Left renal pelvis (tissue), 4 donors: Measurements from ENCODE around the gene TNN. TPM values are rescaled to one million over a fixed set of nuclear protein-coding genes. Genes with fewer than 3 reads are reported as not detected.
"Not testable (repeated sequence)": the region's sequence is repeated elsewhere in the genome, so short reads cannot be mapped to it uniquely, and the experiment has no call there.

Experiments
- DNase-seq, 4 donors: peaks; one replicate each; pipeline ENCODE4 v3.0.0-alpha.2; 2013; ENCODE audit warnings: low read depth in 4 of 4, low spot score in 3 of 4
- polyA plus RNA-seq, 4 donors: library from polyadenylated mRNA; unstranded; fragments of 120-200 nt; gene quantifications; one replicate each; pipeline ENCODE4 v1.2.1, GENCODE V29; 2013; ENCODE audit not compliant: insufficient read length in 4 of 4

The TNN gene, protein sequence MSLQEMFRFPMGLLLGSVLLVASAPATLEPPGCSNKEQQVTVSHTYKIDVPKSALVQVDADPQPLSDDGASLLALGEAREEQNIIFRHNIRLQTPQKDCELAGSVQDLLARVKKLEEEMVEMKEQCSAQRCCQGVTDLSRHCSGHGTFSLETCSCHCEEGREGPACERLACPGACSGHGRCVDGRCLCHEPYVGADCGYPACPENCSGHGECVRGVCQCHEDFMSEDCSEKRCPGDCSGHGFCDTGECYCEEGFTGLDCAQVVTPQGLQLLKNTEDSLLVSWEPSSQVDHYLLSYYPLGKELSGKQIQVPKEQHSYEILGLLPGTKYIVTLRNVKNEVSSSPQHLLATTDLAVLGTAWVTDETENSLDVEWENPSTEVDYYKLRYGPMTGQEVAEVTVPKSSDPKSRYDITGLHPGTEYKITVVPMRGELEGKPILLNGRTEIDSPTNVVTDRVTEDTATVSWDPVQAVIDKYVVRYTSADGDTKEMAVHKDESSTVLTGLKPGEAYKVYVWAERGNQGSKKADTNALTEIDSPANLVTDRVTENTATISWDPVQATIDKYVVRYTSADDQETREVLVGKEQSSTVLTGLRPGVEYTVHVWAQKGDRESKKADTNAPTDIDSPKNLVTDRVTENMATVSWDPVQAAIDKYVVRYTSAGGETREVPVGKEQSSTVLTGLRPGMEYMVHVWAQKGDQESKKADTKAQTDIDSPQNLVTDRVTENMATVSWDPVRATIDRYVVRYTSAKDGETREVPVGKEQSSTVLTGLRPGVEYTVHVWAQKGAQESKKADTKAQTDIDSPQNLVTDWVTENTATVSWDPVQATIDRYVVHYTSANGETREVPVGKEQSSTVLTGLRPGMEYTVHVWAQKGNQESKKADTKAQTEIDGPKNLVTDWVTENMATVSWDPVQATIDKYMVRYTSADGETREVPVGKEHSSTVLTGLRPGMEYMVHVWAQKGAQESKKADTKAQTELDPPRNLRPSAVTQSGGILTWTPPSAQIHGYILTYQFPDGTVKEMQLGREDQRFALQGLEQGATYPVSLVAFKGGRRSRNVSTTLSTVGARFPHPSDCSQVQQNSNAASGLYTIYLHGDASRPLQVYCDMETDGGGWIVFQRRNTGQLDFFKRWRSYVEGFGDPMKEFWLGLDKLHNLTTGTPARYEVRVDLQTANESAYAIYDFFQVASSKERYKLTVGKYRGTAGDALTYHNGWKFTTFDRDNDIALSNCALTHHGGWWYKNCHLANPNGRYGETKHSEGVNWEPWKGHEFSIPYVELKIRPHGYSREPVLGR (N-terminal part only)
- polyA plus RNA-seq, result 1 to 10 TPM; 2.3 to 3.5 (median 2.4) TPM

DNA sequence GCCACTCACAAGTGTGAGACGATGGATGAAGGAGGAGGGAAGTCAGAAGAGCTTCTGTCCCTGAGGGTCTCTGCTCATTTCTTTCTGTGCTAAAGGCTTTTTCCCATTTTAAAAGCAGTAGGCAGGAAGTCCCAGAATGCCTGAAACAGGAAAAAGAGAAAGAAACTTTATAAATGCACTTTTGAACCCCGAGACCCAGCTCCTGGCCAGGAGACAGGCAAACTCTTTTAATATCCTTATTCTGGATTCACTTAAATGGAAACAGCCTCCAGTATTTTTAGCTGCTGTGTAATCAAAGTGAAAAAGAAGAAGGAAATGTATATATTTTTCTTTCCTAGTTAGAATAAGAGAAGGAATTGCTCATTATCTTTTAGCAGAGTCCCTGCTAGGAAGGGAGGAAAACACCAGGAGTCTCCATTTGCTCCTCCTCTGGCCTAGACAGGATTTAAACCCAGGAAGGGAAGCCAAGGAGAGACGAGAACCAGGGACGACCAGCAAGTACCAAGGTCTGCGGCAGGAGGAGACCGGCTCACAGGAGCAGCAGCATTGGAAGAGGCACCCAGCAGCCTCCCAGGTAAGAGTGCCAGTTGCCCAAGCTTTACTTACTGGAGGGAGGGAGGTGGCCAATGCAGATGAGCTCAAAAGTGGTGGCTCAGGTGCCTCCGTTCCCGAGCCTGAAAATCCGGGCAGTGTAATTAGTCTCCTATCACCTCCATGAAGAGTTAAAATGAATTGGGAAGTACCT, at the start of gene TNN:
TNN (plus strand) TSS at position 472 of the 745 bp plus-strand sequence. CDS start 9,586 bp downstream, outside the sequence.
- no peak for DNase-seq

DNA sequence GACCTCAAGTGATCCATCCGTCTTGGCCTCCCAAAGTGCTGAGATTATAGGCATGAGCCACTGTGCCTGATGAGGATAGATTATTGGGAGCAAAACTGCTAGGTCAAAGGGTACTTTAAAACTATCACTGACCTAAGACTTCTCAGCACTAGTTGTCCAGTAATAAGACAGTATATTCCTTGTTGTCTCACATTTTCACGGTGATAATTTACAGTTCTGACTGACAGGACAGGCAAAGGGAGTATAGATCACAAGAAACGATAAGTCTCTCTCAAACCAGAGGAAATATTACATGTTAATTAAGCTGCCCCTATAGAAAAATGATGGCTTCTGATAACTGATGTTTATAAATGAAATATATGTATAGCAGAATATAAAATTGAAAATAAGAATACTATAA, 48.1 kb upstream of the TNN start:
- no peak for DNase-seq

GRCh38 chr1:175023043-175023921, 44.4 kb upstream of the TNN start, which contains the start of gene MRPS14:
TSS of gene MRPS14 (minus strand) at chr1:175023425. CDS start at chr1:175023408, 17 bp downstream.
- DNase-seq, result peak; percentile 96 to 98 (median 97)

DNA sequence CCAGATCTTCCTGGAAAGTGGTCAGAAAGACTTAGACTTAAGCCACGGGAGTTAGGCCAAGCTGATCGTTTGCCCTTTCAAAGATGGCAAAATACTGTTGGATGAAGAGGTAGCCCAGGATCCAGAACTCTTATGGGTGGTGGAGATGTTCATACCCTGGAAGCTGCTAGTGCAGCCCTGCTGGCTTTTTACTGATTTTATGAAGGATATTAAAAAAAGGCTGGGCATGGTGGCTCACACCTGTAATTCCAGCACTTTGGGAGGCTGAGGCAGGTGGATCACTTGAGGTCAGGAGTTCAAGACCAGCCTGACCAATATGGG, 43.8 kb upstream of the TNN start:
- DNase-seq, result not testable (repeated sequence)

- DNase-seq, result no peak
Measured at GRCh38 chr1:175024773-175025172, 42.9 kb upstream of the TNN start.

GRCh38 chr1:175033953-175034352, 33.7 kb upstream of the TNN start:
- DNase-seq, result no peak

- no peak for DNase-seq
Measured at GRCh38 chr1:175034775-175035174, 32.9 kb upstream of the TNN start.

DNA sequence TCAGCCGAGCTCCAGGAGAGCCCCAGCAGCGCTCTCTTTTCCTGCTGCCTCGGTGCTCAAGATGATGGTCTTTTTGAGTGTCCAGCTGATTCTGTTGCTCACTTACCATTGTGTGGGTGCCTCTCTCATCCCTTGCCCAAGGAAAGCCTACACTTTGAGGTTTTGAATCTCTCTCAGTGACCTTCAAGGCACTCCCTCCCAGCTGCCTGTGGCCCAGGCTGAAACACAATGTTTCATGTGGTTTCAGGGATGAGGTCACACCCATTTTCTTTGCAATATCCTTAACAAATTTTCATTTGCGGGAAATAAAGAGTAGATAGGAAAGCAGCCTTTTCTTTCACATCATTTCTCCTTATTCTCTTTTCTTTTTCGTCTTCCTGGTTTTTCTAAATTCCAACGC, 31.8 kb upstream of the TNN start:
- DNase-seq, result no peak

GRCh38 chr1:175036476-175036875, 31.2 kb upstream of the TNN start:
- DNase-seq, result no peak

DNA sequence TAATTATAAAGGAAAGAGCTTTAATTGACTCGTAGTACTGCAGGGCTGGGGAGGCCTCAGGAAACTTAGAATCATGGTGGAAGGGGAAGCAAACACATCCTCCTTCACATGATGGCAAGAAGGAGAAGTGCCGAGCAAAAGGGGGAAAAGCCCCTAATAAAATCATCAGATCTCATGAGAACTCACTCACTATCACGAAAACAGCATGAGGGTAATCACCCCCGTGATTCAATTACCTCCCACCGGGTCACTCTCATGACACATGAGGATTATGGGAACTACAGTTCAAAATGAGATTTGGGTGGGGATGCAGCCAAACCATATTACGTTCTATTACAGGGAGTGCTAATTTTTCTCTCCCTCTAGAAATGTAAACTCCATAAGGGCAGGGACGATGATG, 30.2 kb upstream of the TNN start:
- no peak for DNase-seq

GRCh38 chr1:175040324-175040879, 27.2 kb upstream of the TNN start:
- DNase-seq, result no peak

DNA sequence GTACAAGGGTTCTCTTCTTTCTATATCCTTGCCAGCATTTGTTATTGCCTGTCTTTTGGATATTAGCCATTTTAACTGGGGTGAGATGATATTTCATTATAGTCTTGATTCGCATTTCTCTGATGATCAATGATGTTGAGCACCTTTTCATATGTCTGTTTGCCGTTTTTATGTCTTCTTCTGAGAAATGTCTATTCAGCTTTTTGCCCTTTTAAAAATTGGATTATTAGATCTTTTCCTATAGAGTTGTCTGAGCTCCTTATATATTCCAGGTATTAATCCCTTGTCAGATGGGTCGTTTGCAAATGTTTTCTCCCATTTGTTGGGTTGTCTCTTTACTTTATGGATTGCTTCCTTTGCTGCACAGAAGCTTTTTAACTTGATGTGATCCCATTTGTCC, 25.0 kb upstream of the TNN start:
- DNase-seq, result no peak

GRCh38 chr1:175043824-175044223, 23.8 kb upstream of the TNN start:
- DNase-seq, result no peak

GRCh38 chr1:175044591-175044990, 23.0 kb upstream of the TNN start:
- DNase-seq, result not testable (repeated sequence)

GRCh38 chr1:175045097-175045496, 22.5 kb upstream of the TNN start:
- DNase-seq, result no peak

DNA sequence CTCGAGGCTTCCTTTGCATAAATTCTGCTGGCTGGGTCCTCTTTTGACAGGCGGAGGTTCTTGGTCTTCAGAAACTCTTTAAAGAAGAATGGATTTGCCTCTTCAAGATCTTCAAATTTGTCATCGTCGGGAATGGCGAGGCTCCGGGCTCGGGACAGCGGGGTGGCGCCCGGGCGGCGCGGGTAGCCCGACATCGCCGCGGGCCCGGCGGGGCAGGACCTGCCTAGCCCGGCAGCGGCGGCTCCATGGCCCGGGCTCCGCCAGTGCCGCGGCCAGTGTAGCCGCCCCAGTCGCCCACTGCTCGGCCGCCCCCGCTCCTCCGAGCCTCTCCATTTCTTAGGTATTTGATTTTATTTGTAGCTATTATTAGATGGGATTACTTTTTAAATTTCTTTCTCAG, 22.1 kb upstream of the TNN start:
- DNase-seq, result no peak

DNA sequence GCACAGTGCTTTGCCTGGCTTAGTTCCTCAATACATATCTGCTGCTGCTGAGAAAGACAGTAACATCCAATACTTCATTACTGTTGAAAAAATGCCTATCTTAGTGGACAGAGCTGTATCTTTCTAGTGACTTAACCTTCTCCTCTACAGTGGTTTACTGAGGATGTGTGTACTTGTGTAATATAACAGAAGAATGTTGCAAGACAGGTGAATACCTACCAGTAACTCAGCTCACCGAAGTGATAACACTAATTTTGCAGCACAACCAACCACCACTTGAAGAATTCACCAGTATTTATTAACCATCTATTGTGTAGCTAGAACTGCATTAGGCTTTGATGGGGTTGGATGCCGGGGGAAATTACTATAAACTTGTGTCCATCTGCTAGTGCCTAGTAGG, 16.6 kb upstream of the TNN start:
- DNase-seq, result no peak

DNA sequence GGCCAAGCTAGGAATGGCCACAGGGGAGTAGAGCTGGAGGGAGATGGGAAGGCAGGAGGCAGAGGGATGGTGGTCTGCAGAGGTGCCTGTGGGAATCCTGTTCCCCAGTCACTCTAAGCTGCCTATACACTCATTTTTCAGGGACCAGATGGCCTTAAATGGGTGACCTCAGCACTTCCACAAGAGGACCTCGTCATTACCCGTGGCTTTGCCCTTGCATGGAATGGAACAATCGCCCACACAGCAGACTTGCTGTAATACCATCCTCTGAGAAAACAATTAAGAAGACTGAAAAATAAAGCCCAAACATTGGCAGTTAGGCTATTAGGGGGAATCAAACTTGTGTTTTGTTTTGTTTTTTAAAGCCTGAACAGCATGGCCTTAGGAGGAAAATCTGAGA, 12.9 kb upstream of the TNN start:
- DNase-seq, result no peak

GRCh38 chr1:175062339-175062738, 5.3 kb upstream of the TNN start:
- no peak for DNase-seq
